IMR-90 (cell line): ENCODE measurements around the gene SNAP91. TPM values are rescaled to one million over a fixed set of nuclear protein-coding genes. Genes with fewer than 3 reads are reported as not detected.

Source experiments
- ATAC-seq: fragments of 200-7000 bp; cut with Tn5 transposase; 2 replicates; pipeline ENCODE4 v1.9.1; 2020; ENCODE audit warnings: low read depth, mild to moderate bottlenecking, moderate library complexity
- BruUV-seq: library from RNA; stranded (reverse); fragments of 400-500 nt; replicated peaks from 2 replicates; lab custom pipeline; 2021; lab: Mats Ljungman, UMichigan
- CTCF ChIA-PET: fragments of 300-600 bp; formaldehyde crosslinking; extraction: SDS; loops from one replicate; lab custom pipeline; 2021; ENCODE audit warnings: antibody characterized with exemption; lab: Yijun Ruan, JAX
- POLR2A ChIA-PET: fragments of 300-600 bp; sonication (Branson Sonifier 250); formaldehyde crosslinking; loops from one replicate; lab custom pipeline; 2022; ENCODE audit warnings: antibody characterized with exemption; ENCODE audit not compliant: unreplicated experiment; lab: Charles Lee
- DNase-seq: peaks from one replicate; pipeline ENCODE4 v3.0.0; 2013
- H2AFZ ChIP-seq: replicated peaks from 2 replicates; pipeline ENCODE3; 2013; ENCODE audit warnings: low read length, mild to moderate bottlenecking; ENCODE audit not compliant: poor library complexity
- H2AK5ac ChIP-seq: 2 replicates; pipeline ENCODE4 v1.6.1; 2013; ENCODE audit warnings: low read depth, low read length, inconsistent platforms
- H2AK9ac ChIP-seq: replicated peaks from 2 replicates; pipeline ENCODE3; 2013; ENCODE audit warnings: mild to moderate bottlenecking, low read depth, low read length, moderate library complexity; ENCODE audit not compliant: poor library complexity
- H2BK120ac ChIP-seq: 2 replicates; pipeline ENCODE4 v1.6.1; 2013; ENCODE audit warnings: low read depth, low read length, inconsistent platforms
- H2BK15ac ChIP-seq: 3 replicates; pipeline ENCODE4 v1.6.1; 2013; ENCODE audit warnings: low read depth, low read length, inconsistent platforms
- H2BK20ac ChIP-seq: 2 replicates; pipeline ENCODE4 v1.6.1; 2013; ENCODE audit warnings: low read depth, mild to moderate bottlenecking, inconsistent platforms, low read length, moderate library complexity
- H2BK5ac ChIP-seq: 2 replicates; pipeline ENCODE4 v1.6.1; 2013; ENCODE audit warnings: mild to moderate bottlenecking, low read depth, low read length, inconsistent platforms; ENCODE audit not compliant: poor library complexity, severe bottlenecking
- H3K14ac ChIP-seq: replicated peaks from 2 replicates; pipeline ENCODE4 v1.6.1; 2013; ENCODE audit warnings: low read depth, low read length, inconsistent platforms
- H3K18ac ChIP-seq: 2 replicates; pipeline ENCODE4 v1.6.1; 2013; ENCODE audit warnings: low read depth, low read length, control low read depth
- H3K23ac ChIP-seq: 2 replicates; pipeline ENCODE4 v1.6.1; 2013; ENCODE audit warnings: low read depth, low read length, inconsistent platforms
- H3K27ac ChIP-seq: 2 replicates; pipeline ENCODE4 v1.5.1; 2013; ENCODE audit warnings: mild to moderate bottlenecking, control low read depth, low read length; ENCODE audit not compliant: insufficient read depth
- H3K27me3 ChIP-seq: 2 replicates; pipeline ENCODE4 v1.6.1; 2013; ENCODE audit warnings: low read length; ENCODE audit not compliant: control insufficient read depth, insufficient read depth
- H3K36me3 ChIP-seq: 2 replicates; pipeline ENCODE4 v1.6.1; 2013; ENCODE audit warnings: low read length, mixed read lengths; ENCODE audit not compliant: control insufficient read depth, insufficient read depth
- H3K4ac ChIP-seq: 2 replicates; pipeline ENCODE4 v1.6.1; 2013; ENCODE audit warnings: low read depth, low read length, inconsistent platforms
- H3K4me1 ChIP-seq: 2 replicates; pipeline ENCODE4 v1.6.1; 2013; ENCODE audit warnings: low read length, mixed read lengths; ENCODE audit not compliant: control insufficient read depth, insufficient read depth
- H3K4me2 ChIP-seq: 2 replicates; pipeline ENCODE4 v1.6.1; 2013; ENCODE audit warnings: low read depth, mild to moderate bottlenecking, control low read depth, low read length, moderate library complexity
- H3K4me3 ChIP-seq: 2 replicates; pipeline ENCODE4 v1.5.1; 2013; ENCODE audit warnings: low read depth, mild to moderate bottlenecking, control low read depth, low read length, moderate library complexity; ENCODE audit not compliant: insufficient read depth
- H3K56ac ChIP-seq: 2 replicates; pipeline ENCODE4 v1.6.1; 2013; ENCODE audit warnings: low read length, inconsistent platforms; ENCODE audit not compliant: insufficient read depth; ENCODE audit errors: extremely low read depth
- H3K79me1 ChIP-seq, 2 experiments: 2 replicates each; pipeline ENCODE4 v1.6.1; 2013; ENCODE audit warnings: low read length in 2 of 2, inconsistent platforms in 1 of 2, low read depth in 1 of 2
- H3K9ac ChIP-seq: 2 replicates; pipeline ENCODE4 v1.6.1; 2013; ENCODE audit warnings: low read depth, low read length, control low read depth
- H3K9me1 ChIP-seq: 2 replicates; pipeline ENCODE4 v1.6.1; 2013; ENCODE audit warnings: low read length, inconsistent platforms; ENCODE audit not compliant: insufficient read depth
- H3K9me3 ChIP-seq: 2 replicates; pipeline ENCODE4 v1.6.1; 2013; ENCODE audit warnings: low read length; ENCODE audit not compliant: control insufficient read depth, insufficient read depth
- H4K20me1 ChIP-seq: 2 replicates; pipeline ENCODE4 v1.6.1; 2013; ENCODE audit warnings: low read length, inconsistent platforms; ENCODE audit not compliant: insufficient read depth
- H4K5ac ChIP-seq: 2 replicates; pipeline ENCODE4 v1.6.1; 2013; ENCODE audit warnings: mild to moderate bottlenecking, low read depth, low read length, control low read depth
- H4K8ac ChIP-seq, 2 experiments: 2 replicates each; pipeline ENCODE4 v1.6.1; 2013; ENCODE audit warnings: low read depth in 2 of 2, low read length in 2 of 2, control low read depth in 1 of 2, inconsistent platforms in 1 of 2
- H4K91ac ChIP-seq: 2 replicates; pipeline ENCODE4 v1.6.1; 2013; ENCODE audit warnings: low read depth, low read length, inconsistent platforms; ENCODE audit not compliant: insufficient read depth
- BHLHE40 ChIP-seq: fragments of 150-350 bp; IDR thresholded peaks from 2 replicates; pipeline ENCODE4 v1.6.1; 2016; ENCODE audit warnings: mild to moderate bottlenecking, low read depth, low read length
- CEBPB ChIP-seq: IDR thresholded peaks from 2 replicates; pipeline ENCODE4 v1.6.1; 2012; ENCODE audit warnings: low read depth, low read length, improper control_type of control experiment
- CHD1 ChIP-seq: IDR thresholded peaks from 2 replicates; pipeline ENCODE4 v1.6.1; 2012; ENCODE audit warnings: low read depth, low read length, improper control_type of control experiment
- ELK1 ChIP-seq: fragments of 150-350 bp; IDR thresholded peaks from 2 replicates; pipeline ENCODE4 v1.6.1; 2016; ENCODE audit warnings: low read depth, mild to moderate bottlenecking, low read length, moderate library complexity, borderline replicate concordance
- FOS ChIP-seq: fragments of 150-350 bp; IDR thresholded peaks from 2 replicates; pipeline ENCODE4 v1.6.1; 2016; ENCODE audit warnings: low read depth, low read length
- MAFK ChIP-seq: IDR thresholded peaks from 2 replicates; pipeline ENCODE4 v1.6.1; 2012; ENCODE audit warnings: low read depth, low read length, improper control_type of control experiment
- MAZ ChIP-seq: IDR thresholded peaks from 2 replicates; pipeline ENCODE4 v1.6.1; 2012; ENCODE audit warnings: low read depth, mild to moderate bottlenecking, low read length, improper control_type of control experiment, moderate library complexity, borderline replicate concordance
- MXI1 ChIP-seq: IDR thresholded peaks from 2 replicates; pipeline ENCODE4 v1.6.1; 2012; ENCODE audit warnings: low read depth, mild to moderate bottlenecking, low read length, moderate library complexity, borderline replicate concordance
- NFE2L2 ChIP-seq: fragments of 150-350 bp; IDR thresholded peaks from 2 replicates; pipeline ENCODE4 v1.6.1; 2016; ENCODE audit warnings: low read depth, mild to moderate bottlenecking, low read length
- POLR2A ChIP-seq: IDR thresholded peaks from 2 replicates; pipeline ENCODE4 v1.6.1; 2012; ENCODE audit warnings: mild to moderate bottlenecking, low read depth, low read length
- RAD21 ChIP-seq: IDR thresholded peaks from 2 replicates; pipeline ENCODE4 v1.6.1; 2012; ENCODE audit warnings: low read length, improper control_type of control experiment
- RCOR1 ChIP-seq: IDR thresholded peaks from 2 replicates; pipeline ENCODE4 v1.6.1; 2012; ENCODE audit warnings: mild to moderate bottlenecking, low read length, improper control_type of control experiment; ENCODE audit not compliant: insufficient replicate concordance
- SMC3 ChIP-seq: fragments of 150-350 bp; IDR thresholded peaks from 2 replicates; pipeline ENCODE4 v1.6.1; 2016; ENCODE audit warnings: low read depth, mild to moderate bottlenecking, antibody characterized with exemption, low read length, moderate library complexity
- USF2 ChIP-seq: fragments of 150-350 bp; IDR thresholded peaks from 2 replicates; pipeline ENCODE4 v1.6.1; 2017; ENCODE audit warnings: mild to moderate bottlenecking, antibody characterized with exemption, low read length, low read depth
- WGBS, 2 experiments: methylation state at CpG; one replicate each; pipeline versions ENCODE4 v1.1.5 to v1.1.7; 2013; ENCODE audit warnings: missing lambda C conversion rate in 2 of 2; ENCODE audit not compliant: insufficient read length in 1 of 2; ENCODE audit errors: extremely low coverage in 2 of 2; 5-methylcytosine and 5-hydroxymethylcytosine counted together
- dilution Hi-C: fragments of 300-500 bp; cut with HindIII; formaldehyde crosslinking; loops from one replicate; pipeline ENCODE4 v1.14.3; 2018; ENCODE audit warnings: low sequenced_read_pairs; ENCODE audit not compliant: unreplicated experiment
- in situ Hi-C: fragments of 300-500 bp; cut with MboI; formaldehyde crosslinking; loops from 3 replicates; pipeline ENCODE4 v1.14.3; 2019; ENCODE audit warnings: low sequenced_read_pairs, inconsistent platforms, mixed read lengths
- intact Hi-C: fragments of 100-400 bp; cut with micrococcal nuclease; formaldehyde crosslinking; loops from 2 replicates; pipeline ENCODE4 v1.10.0; 2022
- polyA plus RNA-seq, 3 experiments: library from polyadenylated mRNA; depleted of rRNA; stranded (reverse); fragments of >200 nt; gene quantifications; 2 replicates each; pipeline ENCODE4 v1.2.3, GENCODE V29; 2012; ENCODE audit warnings: low replicate concordance in 1 of 3
- total RNA-seq: library from RNA; depleted of rRNA; stranded (reverse); fragments of >200 nt; gene quantifications from 2 replicates; pipeline ENCODE4 v1.2.3, GENCODE V29; 2012

Gene SNAP91
- total and polyA plus RNA-seq, 2 of the 4 experiments (the other 2 are of a cell fraction) = not detected

- Histone ChIP-seq H2AK9ac (no peak overlapping the region), H4K8ac (no peak overlapping the region), H3K14ac (no peak overlapping the region), H3K4me2 (no peak overlapping the region), H4K20me1 (no peaks in the 10 kb centered on the region), H3K9ac (no peak overlapping the region), H2BK15ac (no peak overlapping the region), H3K79me1 (no peaks in the 10 kb centered on the region), H2AFZ (no peak overlapping the region), H4K5ac (no peak overlapping the region), H3K27ac (no peak overlapping the region), H3K9me1 (no peaks in the 10 kb centered on the region), H2BK20ac (no peak overlapping the region), H3K23ac (no peak overlapping the region), H3K27me3 (no peaks in the 10 kb centered on the region), H3K36me3 (no peaks in the 10 kb centered on the region), H3K4me1 (no peaks in the 10 kb centered on the region), H2BK120ac (no peak overlapping the region), H3K4ac (no peak overlapping the region), H2AK5ac (no peak overlapping the region), H3K4me3 (no peak overlapping the region), H4K91ac (no peak overlapping the region), H3K56ac (no peak overlapping the region), H3K9me3 (no peaks in the 10 kb centered on the region), H3K18ac (no peak overlapping the region), H2BK5ac (no peak overlapping the region)
- ChIA-PET POLR2A (no interaction called here), CTCF (no interaction called here)
- no peak for TF ChIP-seq CEBPB
- no peak for TF ChIP-seq USF2
- TF ChIP-seq POLR2A = no peak
- no peak for TF ChIP-seq SMC3
- no peak for TF ChIP-seq RAD21
- TF ChIP-seq FOS = no peak
- no peak for TF ChIP-seq MAZ
- TF ChIP-seq NFE2L2 = no peak
- TF ChIP-seq ELK1 = no peak
- TF ChIP-seq MXI1 = no peak
- no peak for TF ChIP-seq BHLHE40
- TF ChIP-seq CHD1 = no peak
- TF ChIP-seq RCOR1 = no peak
- no peak for TF ChIP-seq MAFK
- intact Hi-C loops (no loop called here), in situ Hi-C loops (loop anchor here (25.0 kb wide), 1 partner anchor 599 kb away; no protein-coding TSS in a partner anchor), dilution Hi-C loops (no loop called here)
- DNase-seq = no peak
- ATAC-seq = no peak
- 80% methylated on average over 1 of the region's 4 CpGs; no CpG with 5 or more reads in 1 of the 2 experiments for WGBS, 2 experiments
- no TSS peak for BruUV-seq
These were observed 95.5 kb downstream of the SNAP91 start for GRCh38 chr6:83613378-83613777.
